HG03457 (cell line): ENCODE results near the gene ZNF366.

Experiments
- ATAC-seq: cut with Tn5 transposase; IDR thresholded peaks from one replicate; pipeline ENCODE4 v1.9.1; 2021; ENCODE audit warnings: moderate number of reproducible peaks; ENCODE audit not compliant: unreplicated experiment

ZNF366 gene

GRCh38 chr5:72519111-72519510, 11.9 kb upstream of the ZNF366 start:
- ATAC-seq: no peak

DNA sequence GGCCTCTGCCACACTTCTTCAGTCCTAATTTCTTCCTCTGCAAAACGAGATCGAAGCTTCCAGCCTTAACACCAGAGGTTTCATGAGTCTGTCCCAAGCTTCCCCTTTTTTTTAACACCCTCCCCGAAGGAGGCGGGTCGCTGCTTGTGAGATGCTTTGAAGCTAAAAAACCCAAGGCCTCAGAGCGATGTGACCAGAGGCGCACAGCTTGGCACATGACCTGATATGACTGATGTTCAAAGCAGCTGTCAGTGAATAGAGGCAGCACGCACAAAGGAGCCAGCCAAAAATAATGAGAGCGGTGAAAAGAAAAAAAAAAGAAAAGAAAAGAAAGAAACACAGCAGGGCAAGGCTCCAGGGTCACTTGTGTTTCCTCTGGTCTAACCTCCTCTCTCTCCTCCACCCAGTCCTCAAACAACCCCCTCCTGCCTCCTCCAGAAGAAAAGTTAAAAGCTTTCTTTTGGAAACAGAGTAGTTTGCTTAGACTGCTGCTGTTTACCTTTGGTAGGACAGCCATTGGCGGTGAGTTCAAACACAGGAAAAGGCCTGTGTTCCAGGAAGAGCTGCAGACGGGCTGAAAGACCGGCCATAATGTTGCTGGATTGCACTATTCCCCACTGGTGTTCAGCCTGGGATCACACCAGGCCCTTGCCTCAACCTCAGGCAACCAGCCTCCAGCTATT, 10.9 kb upstream of the ZNF366 start:
- no peak for ATAC-seq

- ATAC-seq: no peak
Observed at GRCh38 chr5:72516916-72517315, 9.7 kb upstream of the ZNF366 start.

DNA sequence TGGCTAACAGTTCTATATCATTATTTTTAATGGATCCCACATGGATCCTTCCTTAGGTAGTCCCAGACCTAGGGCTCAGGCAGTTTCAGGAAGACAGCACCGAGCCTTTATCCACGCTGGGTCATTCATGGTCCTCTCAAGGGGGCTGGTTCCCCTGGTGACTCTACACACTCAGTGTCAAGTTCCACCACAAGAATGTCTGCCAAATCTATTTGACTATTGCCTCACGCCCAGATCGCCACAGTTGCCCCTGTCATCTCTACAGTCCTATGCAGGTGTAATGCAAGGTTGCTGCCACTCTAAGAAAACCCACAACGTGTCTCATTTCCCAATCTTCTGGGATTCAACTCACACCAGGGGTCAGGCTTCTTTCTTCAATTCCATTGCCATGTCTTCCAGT, 8.0 kb upstream of the ZNF366 start:
- ATAC-seq: no peak

DNA sequence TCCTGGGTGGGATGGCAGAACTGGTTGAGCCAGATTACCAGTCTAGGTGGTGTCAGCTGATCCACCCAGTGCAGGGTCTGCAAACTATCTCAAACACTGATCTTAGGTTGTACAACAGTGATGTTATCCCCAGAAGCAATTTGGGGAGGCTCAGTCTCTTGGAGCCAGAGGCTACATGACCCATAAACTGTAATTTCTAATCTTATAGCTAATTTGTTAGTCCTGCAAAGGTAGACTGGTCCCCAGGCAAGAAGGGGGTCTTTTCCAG, 5.3 kb upstream of the ZNF366 start:
- no peak for ATAC-seq

DNA sequence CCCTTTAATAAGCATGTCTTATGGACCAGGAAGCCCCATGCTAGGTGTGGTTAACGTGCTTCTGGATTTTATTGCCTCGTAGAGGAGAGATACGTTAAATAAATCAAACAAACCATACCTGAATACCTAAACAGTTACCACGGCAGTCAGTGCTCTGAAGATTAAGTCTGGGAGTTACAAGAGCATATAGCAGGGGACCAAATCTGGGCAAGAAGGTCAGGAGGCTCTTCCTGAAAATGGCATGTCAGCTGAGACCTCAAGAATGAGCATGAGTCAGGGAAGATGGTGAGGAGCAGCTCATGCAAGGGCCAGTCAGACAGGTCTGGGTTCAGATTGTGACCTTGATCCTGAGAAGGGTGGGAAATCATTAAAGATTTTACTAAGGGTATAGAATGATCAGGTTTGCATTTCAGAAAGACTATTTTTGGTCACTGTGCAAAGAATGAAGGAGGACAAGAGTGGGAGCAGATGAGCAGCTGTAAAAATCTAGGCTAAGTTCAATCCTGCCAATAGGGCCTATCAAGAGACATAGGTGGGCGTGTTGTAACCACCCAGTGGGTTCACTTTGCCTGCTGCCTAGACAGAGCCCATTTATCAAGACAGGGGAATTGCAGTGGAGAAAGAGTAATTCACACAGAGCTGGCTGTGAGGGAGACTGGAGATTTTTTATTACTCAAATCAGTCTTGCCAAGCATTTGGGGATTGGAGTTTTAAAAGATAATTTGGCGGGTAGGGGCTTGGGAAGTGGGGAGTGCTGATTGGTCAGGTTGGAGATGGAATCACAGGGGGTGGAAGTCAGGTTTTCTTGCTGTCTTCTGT, 4.8 kb upstream of the ZNF366 start:
- ATAC-seq: no peak

DNA sequence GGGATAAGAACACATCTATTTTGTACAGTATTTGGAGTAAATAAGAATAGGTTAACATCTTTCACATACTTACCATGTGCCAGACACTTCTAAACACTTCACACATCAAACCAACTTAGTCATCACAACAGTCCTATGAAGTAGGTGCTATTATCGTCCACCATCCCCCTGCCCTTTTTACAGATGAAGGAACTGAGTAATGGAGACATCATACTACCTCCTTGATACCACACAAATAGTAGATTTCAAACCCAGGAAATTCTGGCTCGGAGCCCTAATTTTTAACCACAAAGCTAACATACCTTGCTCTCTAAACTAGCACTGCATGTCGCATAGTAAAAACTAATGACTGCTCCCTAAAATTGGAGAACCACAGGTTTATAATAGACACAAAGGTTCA, 4.2 kb upstream of the ZNF366 start:
- ATAC-seq: no peak

- no peak for ATAC-seq
Observed at GRCh38 chr5:72510610-72511181, 3.5 kb upstream of the ZNF366 start.

DNA sequence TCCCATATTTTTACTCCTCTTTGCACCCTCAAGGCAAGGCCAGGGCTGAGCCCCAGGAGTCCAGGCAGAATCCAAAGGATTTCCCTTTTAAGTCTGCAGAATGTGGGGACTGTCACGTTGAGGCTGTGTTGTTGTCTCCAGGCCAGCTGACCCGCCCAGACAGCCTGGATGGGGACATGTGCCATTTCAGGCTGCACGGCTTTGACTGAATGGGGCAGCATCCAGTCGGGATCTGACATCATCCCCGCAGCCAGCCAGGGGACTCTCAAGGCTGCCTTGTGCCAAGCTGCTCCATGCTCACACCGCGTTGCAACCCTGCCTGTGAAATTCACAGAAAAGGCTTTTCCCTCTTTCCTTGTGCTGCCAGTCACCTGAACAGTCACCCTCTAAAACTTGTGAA, 2.2 kb upstream of the ZNF366 start:
- ATAC-seq: no peak

- ATAC-seq: no peak
Observed at GRCh38 chr5:72508241-72509170, 1.3 kb upstream of the ZNF366 start.

DNA sequence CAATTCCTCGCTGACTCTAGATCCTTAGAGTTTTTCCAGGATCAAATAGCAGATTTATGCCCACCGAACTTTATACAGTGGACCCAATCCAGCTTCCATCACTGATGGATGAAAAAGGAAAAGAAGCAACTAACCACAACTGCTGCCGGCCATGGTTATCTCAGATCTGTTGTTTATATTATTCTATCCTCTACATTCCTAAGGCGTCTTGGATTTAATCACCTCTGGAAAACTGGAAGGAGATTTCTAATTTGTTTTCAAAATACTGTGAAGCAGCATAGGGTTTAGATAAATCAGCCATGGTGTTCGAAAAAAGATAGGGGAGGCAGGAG, 663 bp upstream of the ZNF366 start:
- no peak for ATAC-seq

DNA sequence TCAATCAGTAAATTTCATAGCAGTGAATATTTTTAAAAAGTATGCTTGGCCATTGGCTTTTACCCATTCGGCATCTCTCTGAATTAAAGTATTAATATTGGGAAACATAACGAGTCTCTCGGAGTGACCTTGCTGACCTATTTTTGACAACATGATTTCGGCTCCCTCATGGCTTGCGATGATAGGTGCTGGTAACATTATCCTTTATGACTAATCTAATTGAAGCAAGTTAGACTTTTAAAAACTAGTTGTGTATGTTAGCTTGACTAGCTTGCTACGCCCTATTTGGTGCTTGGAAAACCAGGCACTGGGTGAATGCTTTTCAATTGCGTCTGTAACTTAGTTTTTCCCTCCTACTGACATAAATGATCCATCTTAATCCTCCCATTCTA, 1.1 kb downstream of the ZNF366 start:
- ATAC-seq: no peak

GRCh38 chr5:72505539-72506157, 1.6 kb downstream of the ZNF366 start:
- ATAC-seq: no peak

- no peak for ATAC-seq
Observed at GRCh38 chr5:72505016-72505415, 2.2 kb downstream of the ZNF366 start.

DNA sequence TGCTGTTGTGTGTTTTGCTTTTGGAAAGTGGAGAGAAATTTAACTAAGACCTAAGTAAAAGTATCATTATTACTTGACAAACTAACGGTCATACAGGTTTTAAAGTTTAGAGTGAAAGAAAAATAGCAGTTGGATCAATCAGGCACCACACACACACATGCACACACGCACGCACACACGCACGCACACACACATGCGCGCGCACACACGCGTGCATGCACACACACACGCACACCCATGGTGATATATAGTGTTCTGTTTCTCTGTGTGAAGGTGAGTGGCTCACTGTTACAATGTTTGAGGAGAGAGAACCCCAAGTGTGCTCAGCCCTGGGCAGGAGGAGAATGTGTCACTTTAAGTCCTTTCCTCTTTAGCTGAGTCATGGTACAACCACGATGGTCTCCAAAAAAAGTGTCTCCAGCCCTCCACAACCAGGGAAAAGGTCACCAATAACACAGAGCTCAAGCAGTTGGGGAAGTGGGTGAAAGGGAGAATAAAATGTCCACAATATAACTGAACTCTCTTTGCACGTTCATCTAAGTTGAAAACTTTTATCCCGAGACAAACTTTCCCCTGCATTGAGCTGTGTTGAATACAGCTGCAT, 3.2 kb downstream of the ZNF366 start:
- ATAC-seq: no peak

GRCh38 chr5:72501488-72501887, 5.7 kb downstream of the ZNF366 start:
- no peak for ATAC-seq

DNA sequence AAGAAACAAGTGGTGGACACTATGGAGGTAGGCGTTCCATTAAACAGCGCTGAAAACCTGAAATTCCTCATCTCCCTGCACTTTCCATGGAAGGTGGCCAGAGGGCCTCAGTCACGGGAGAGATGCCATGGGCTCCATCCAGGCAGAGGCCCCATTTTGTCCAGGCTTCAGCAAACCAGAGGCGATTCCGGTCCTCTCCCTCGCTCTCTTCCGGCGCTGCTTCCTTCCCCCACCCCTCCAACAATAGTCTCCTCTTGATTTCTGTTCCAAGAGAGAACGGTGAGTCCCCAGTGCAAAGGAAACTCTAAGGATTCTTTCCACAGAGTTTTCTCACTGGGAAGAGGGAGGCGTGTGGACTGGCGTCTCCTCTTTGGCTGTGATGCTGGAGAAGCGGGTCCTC, 7.5 kb downstream of the ZNF366 start:
- ATAC-seq: no peak

- no peak for ATAC-seq
Observed at GRCh38 chr5:72499090-72499489, 8.1 kb downstream of the ZNF366 start.

DNA sequence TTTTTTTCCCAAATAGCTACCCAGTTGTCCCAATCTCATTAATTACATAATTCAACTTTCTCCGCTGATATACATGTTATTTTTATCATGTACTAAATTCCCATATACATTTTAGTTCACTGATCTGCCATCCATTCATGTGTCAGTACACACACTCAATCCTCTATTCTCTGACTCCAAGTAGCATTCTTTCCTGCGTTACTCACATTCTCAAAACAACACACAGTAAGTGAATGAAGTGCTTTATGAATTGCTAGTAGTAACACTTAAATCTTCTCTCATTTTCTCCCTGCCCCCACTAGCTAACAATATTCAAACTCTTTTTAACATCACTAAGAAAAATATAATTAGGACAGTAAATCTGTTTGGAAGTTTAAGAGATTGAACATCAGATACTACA, 8.9 kb downstream of the ZNF366 start:
- no peak for ATAC-seq

GRCh38 chr5:72497823-72498222, 9.4 kb downstream of the ZNF366 start:
- no peak for ATAC-seq

- ATAC-seq: no peak
Observed at GRCh38 chr5:72495410-72495809, 11.8 kb downstream of the ZNF366 start.
